Keratinocyte (primary cell): ENCODE measurements around the gene SMARCA4. TPM values are rescaled to one million over a fixed set of nuclear protein-coding genes. Genes with fewer than 3 reads are reported as not detected.

ENCODE experiments used
- DNase-seq: peaks from one replicate; pipeline ENCODE4 v3.0.0-alpha.2; 2011; ENCODE audit warnings: low read depth, missing footprints, low spot score
- FAIRE-seq: peaks from 2 replicates; lab custom pipeline; 2011; peaks lifted over from hg19 to GRCh38; lab: Jason Lieb, UNC
- H2AFZ ChIP-seq: 2 replicates; pipeline ENCODE4 v1.6.0; 2012; ENCODE audit warnings: low read length, control low read depth, inconsistent platforms; ENCODE audit not compliant: control insufficient read depth
- H3K27ac ChIP-seq: 2 replicates; pipeline ENCODE4 v1.5.1; 2011; ENCODE audit warnings: low read length; ENCODE audit not compliant: control insufficient read depth, insufficient read depth
- H3K27me3 ChIP-seq: 3 replicates; pipeline ENCODE4 v1.6.0; 2011; ENCODE audit warnings: low read length; ENCODE audit not compliant: control insufficient read depth, insufficient read depth; ENCODE audit errors: extremely low read depth
- H3K36me3 ChIP-seq, 2 experiments: 2 replicates in 1 of 2; 3 replicates in 1 of 2; pipeline ENCODE4 v1.5.1; 2011; ENCODE audit warnings: low read length in 2 of 2, mild to moderate bottlenecking in 1 of 2; ENCODE audit not compliant: control insufficient read depth in 2 of 2, insufficient read depth in 2 of 2; ENCODE audit errors: extremely low read depth in 1 of 2
- H3K4me1 ChIP-seq: 3 replicates; pipeline ENCODE4 v1.5.1; 2011; ENCODE audit warnings: low read length; ENCODE audit not compliant: control insufficient read depth, insufficient read depth; ENCODE audit errors: extremely low read depth
- H3K4me2 ChIP-seq: 3 replicates; pipeline ENCODE4 v1.6.0; 2011; ENCODE audit warnings: low read depth, low read length; ENCODE audit not compliant: control insufficient read depth, insufficient read depth; ENCODE audit errors: extremely low read depth
- H3K4me3 ChIP-seq, 3 experiments: fragments of 200-600 bp in 1 of 3; sonication (generic) in 1 of 3; 2 replicates in 2 of 3; 3 replicates in 1 of 3; pipeline ENCODE4 v1.5.1; 2011 to 2016; ENCODE audit warnings: low read length in 3 of 3, mild to moderate bottlenecking in 3 of 3, control low read depth in 2 of 3, inconsistent platforms in 1 of 3, low read depth in 1 of 3, mixed read lengths in 1 of 3, mixed run types in 1 of 3, moderate library complexity in 1 of 3; ENCODE audit not compliant: control insufficient read depth in 2 of 3, insufficient read depth in 2 of 3; ENCODE audit errors: extremely low read depth in 1 of 3
- H3K79me2 ChIP-seq: 2 replicates; pipeline ENCODE4 v1.6.0; 2012; ENCODE audit warnings: low read length; ENCODE audit not compliant: control insufficient read depth, insufficient read depth
- H3K9ac ChIP-seq: 3 replicates; pipeline ENCODE4 v1.6.0; 2011; ENCODE audit warnings: low read length; ENCODE audit not compliant: control insufficient read depth, insufficient read depth; ENCODE audit errors: extremely low read depth
- H3K9me1 ChIP-seq: 3 replicates; pipeline ENCODE4 v1.6.0; 2011; ENCODE audit warnings: low read length; ENCODE audit not compliant: control insufficient read depth, insufficient read depth; ENCODE audit errors: extremely low read depth
- H3K9me3 ChIP-seq: 2 replicates; pipeline ENCODE4 v1.5.1; 2012; ENCODE audit warnings: low read depth, low read length; ENCODE audit not compliant: control insufficient read depth
- H4K20me1 ChIP-seq: 3 replicates; pipeline ENCODE4 v1.6.0; 2011; ENCODE audit warnings: low read length; ENCODE audit not compliant: control insufficient read depth, insufficient read depth; ENCODE audit errors: extremely low read depth
- EZH2 ChIP-seq: IDR thresholded peaks from one replicate; pipeline ENCODE4 v1.6.1; 2012; ENCODE audit warnings: inconsistent platforms, mild to moderate bottlenecking, low read length, moderate library complexity
- dilution Hi-C: fragments of 300-500 bp; cut with MboI; formaldehyde crosslinking; loops from one replicate; pipeline ENCODE4 v1.7.0; 2020; ENCODE audit warnings: low sequenced_read_pairs; ENCODE audit not compliant: extremely low pct_ligation_motif_present
- polyA plus RNA-seq, 5 experiments: library from polyadenylated mRNA; depleted of rRNA in 3 of 5; stranded (reverse) in 3 of 5; stranded (forward) in 1 of 5; unstranded in 1 of 5; fragments of >200 nt; gene quantifications; 1 replicate in 1 of 5; 2 replicates in 3 of 5; 3 replicates in 1 of 5; pipeline versions ENCODE4 v1.2.1 to v1.2.3, GENCODE V29; 2011 to 2012; ENCODE audit warnings: missing spikeins in 2 of 5, low read depth in 1 of 5, low replicate concordance in 1 of 5
- TF ChIP-seq, protein P1 (sequence below), 3 experiments: IDR thresholded peaks in 1 of 3; conservative IDR thresholded peaks in 1 of 3; optimal IDR thresholded peaks in 1 of 3; 2 replicates in 2 of 3; 3 replicates in 1 of 3; pipeline versions ENCODE3 to v1.5.1; 2011; ENCODE audit warnings: low read length in 3 of 3, mild to moderate bottlenecking in 3 of 3, moderate library complexity in 2 of 3, control low read depth in 1 of 3, inconsistent platforms in 1 of 3; ENCODE audit not compliant: insufficient read depth in 2 of 3; ENCODE audit errors: extremely low read depth in 1 of 3

The SMARCA4 gene
- polyA plus RNA-seq, 1 donor (not counting 4 experiments of a cell fraction or from before 2014, with no cell fraction given): 33.1 TPM

GRCh38 chr19:10977742-10978092 is 16.9 kb downstream of the SMARCA4 start:
- Histone ChIP-seq H4K20me1 (peaks cover 39% of the 10 kb centered on the region), H3K9me1 (peaks cover 4% of the 10 kb centered on the region), H3K9me3 (no peaks in the 10 kb centered on the region), H3K79me2 (peaks cover 90% of the 10 kb centered on the region), H3K27me3 (no peaks in the 10 kb centered on the region), H3K4me1 (peaks cover 20% of the 10 kb centered on the region), H3K36me3 (peaks cover 3 to 10% of the 10 kb centered on the region in 2 experiments), H3K9ac (no peak overlapping the region), H2AFZ (no peak overlapping the region), H3K4me2 (no peak overlapping the region), H3K4me3 (no peak overlapping the region), H3K27ac (no peak overlapping the region)
- dilution Hi-C loops: no loop called here
- no peak for TF ChIP-seq EZH2
- TF ChIP-seq, protein P1, sequence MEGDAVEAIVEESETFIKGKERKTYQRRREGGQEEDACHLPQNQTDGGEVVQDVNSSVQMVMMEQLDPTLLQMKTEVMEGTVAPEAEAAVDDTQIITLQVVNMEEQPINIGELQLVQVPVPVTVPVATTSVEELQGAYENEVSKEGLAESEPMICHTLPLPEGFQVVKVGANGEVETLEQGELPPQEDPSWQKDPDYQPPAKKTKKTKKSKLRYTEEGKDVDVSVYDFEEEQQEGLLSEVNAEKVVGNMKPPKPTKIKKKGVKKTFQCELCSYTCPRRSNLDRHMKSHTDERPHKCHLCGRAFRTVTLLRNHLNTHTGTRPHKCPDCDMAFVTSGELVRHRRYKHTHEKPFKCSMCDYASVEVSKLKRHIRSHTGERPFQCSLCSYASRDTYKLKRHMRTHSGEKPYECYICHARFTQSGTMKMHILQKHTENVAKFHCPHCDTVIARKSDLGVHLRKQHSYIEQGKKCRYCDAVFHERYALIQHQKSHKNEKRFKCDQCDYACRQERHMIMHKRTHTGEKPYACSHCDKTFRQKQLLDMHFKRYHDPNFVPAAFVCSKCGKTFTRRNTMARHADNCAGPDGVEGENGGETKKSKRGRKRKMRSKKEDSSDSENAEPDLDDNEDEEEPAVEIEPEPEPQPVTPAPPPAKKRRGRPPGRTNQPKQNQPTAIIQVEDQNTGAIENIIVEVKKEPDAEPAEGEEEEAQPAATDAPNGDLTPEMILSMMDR (optimal IDR thresholded peaks at IDR 0.05 in 1 of 3, IDR thresholded peaks at IDR 0.05 in 1 of 3, conservative IDR thresholded peaks at IDR 0.05 in 1 of 3; ENCODE audit: extremely low read depth in 1 of 3, insufficient read depth in 2 of 3, low read length in 3 of 3): no peak
- DNase-seq: no peak
- no peak for FAIRE-seq

DNA sequence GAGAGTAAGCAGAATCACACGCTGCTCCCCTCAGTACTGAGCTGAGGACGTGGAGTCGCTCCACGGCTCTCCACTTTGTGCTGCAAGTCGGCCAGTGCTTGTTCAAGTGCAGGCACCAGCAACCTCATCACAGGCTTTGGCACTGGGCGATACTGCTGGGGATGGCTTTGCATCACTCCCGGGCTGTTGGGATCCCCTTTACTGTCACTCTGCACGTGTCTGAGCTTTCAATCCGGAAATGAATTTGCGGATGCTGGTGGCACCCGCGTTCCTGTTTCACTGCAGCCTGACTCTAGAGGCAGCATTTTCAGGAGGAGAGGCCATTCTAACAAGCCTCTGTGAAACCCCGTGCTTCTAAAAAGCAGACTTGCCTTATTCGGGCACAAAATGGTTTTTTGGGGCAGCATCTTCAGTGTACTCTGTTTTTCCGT is 19.1 kb downstream of the SMARCA4 start:
- Histone ChIP-seq H3K9me3 (no peaks in the 10 kb centered on the region), H3K4me3 (no peak overlapping the region), H3K9ac (no peak overlapping the region), H3K27ac (no peak overlapping the region), H3K4me1 (peaks cover 20% of the 10 kb centered on the region), H3K9me1 (peaks cover 4% of the 10 kb centered on the region), H2AFZ (no peak overlapping the region), H3K36me3 (peaks cover 8 to 14% of the 10 kb centered on the region in 2 experiments), H3K27me3 (no peaks in the 10 kb centered on the region), H4K20me1 (peaks cover 36% of the 10 kb centered on the region), H3K79me2 (peaks cover 92% of the 10 kb centered on the region), H3K4me2 (no peak overlapping the region)
- no peak for DNase-seq
- TF ChIP-seq EZH2: no peak
- TF ChIP-seq, protein P1 (optimal IDR thresholded peaks at IDR 0.05 in 1 of 3, IDR thresholded peaks at IDR 0.05 in 1 of 3, conservative IDR thresholded peaks at IDR 0.05 in 1 of 3; ENCODE audit: extremely low read depth in 1 of 3, insufficient read depth in 2 of 3, low read length in 3 of 3): no peak
- dilution Hi-C loops: no loop called here
- FAIRE-seq: no peak
